CMK (cell line): ENCODE measurements around the gene NOP10.
A peak's percentile ranks its signal among the peaks of the same experiment; 100 is the strongest.
"Not testable (repeated sequence)": the region's sequence is repeated elsewhere in the genome, so short reads cannot be mapped to it uniquely, and the experiment has no call there.

Source experiments
- DNase-seq: peaks from one replicate; pipeline ENCODE4 v3.0.0-alpha.2; 2010; ENCODE audit warnings: low read depth

The NOP10 gene

GRCh38 chr15:34342737-34343575 is at the start of gene NOP10, which contains the start of gene NUTM1:
Gene NOP10, minus strand, starts transcription at chr15:34343136. Its CDS starts 63 bp downstream, at chr15:34343073.
Gene NUTM1, plus strand, starts transcription at chr15:34343315. Its CDS starts 382 bp downstream, at chr15:34343697.
- DNase-seq: peak; percentile 80

GRCh38 chr15:34389594-34390086 is 46.7 kb upstream of the NOP10 start:
- DNase-seq: not testable (repeated sequence)

GRCh38 chr15:34381829-34382521 is 39.0 kb upstream of the NOP10 start:
- not testable (repeated sequence) for DNase-seq

- DNase-seq: not testable (repeated sequence)
Observed at GRCh38 chr15:34380491-34380890, 37.6 kb upstream of the NOP10 start.

- DNase-seq: no peak
Observed at GRCh38 chr15:34376856-34377255, 33.9 kb upstream of the NOP10 start.

- not testable (repeated sequence) for DNase-seq
Observed at GRCh38 chr15:34375541-34375940, 32.6 kb upstream of the NOP10 start.

- no peak for DNase-seq
Observed at GRCh38 chr15:34374816-34375215, 31.9 kb upstream of the NOP10 start.

- DNase-seq: no peak
Observed at GRCh38 chr15:34373951-34374350, 31.0 kb upstream of the NOP10 start.

- no peak for DNase-seq
Observed at GRCh38 chr15:34370643-34371042, 27.7 kb upstream of the NOP10 start.

- no peak for DNase-seq
Observed at GRCh38 chr15:34370129-34370528, 27.2 kb upstream of the NOP10 start.

GRCh38 chr15:34367101-34368081 is 24.5 kb upstream of the NOP10 start, which contains the start of gene LPCAT4:
Gene LPCAT4, minus strand, starts transcription at chr15:34367196. Its CDS starts 96 bp downstream, at chr15:34367100.
- peak; percentile 76 for DNase-seq

GRCh38 chr15:34366271-34367065 is 23.5 kb upstream of the NOP10 start:
- DNase-seq: peak; percentile 65

GRCh38 chr15:34365836-34366235 is 22.9 kb upstream of the NOP10 start:
- no peak for DNase-seq

- DNase-seq: no peak
Observed at GRCh38 chr15:34365091-34365825, 22.3 kb upstream of the NOP10 start.

- DNase-seq: no peak
Observed at GRCh38 chr15:34364041-34364440, 21.1 kb upstream of the NOP10 start.

GRCh38 chr15:34362047-34362773 is 19.3 kb upstream of the NOP10 start:
- no peak for DNase-seq

GRCh38 chr15:34361278-34361677 is 18.3 kb upstream of the NOP10 start:
- no peak for DNase-seq

- DNase-seq: no peak
Observed at GRCh38 chr15:34360298-34360697, 17.4 kb upstream of the NOP10 start.

GRCh38 chr15:34359416-34359815 is 16.5 kb upstream of the NOP10 start:
- no peak for DNase-seq
